Suprapubic skin (tissue), 4 donors: ENCODE measurements around the gene ZNF335. TPM values are rescaled to one million over a fixed set of nuclear protein-coding genes. Genes with fewer than 3 reads are reported as not detected.

ENCODE experiments used
- DNase-seq, 2 donors: peaks; one replicate each; pipeline ENCODE4 v3.0.0-alpha.2; 2019; ENCODE audit warnings: low spot score in 2 of 2
- H3K27ac ChIP-seq: fragments of 200-600 bp; sonication (generic); one replicate; pipeline ENCODE4 v1.5.1; 2019
- H3K27me3 ChIP-seq: fragments of 200-600 bp; sonication (generic); one replicate; pipeline ENCODE4 v1.5.1; 2019
- H3K36me3 ChIP-seq: fragments of 200-600 bp; sonication (generic); one replicate; pipeline ENCODE4 v1.5.1; 2019
- H3K4me1 ChIP-seq: fragments of 200-600 bp; sonication (generic); one replicate; pipeline ENCODE4 v1.5.1; 2019
- H3K4me3 ChIP-seq: fragments of 200-600 bp; sonication (generic); one replicate; pipeline ENCODE4 v1.5.1; 2019; ENCODE audit warnings: mild to moderate bottlenecking
- H3K9me3 ChIP-seq: fragments of 200-600 bp; sonication (generic); one replicate; pipeline ENCODE4 v1.5.1; 2019
- EP300 ChIP-seq: sonication (generic); formaldehyde crosslinking; IDR thresholded peaks from one replicate; pipeline ENCODE4 v1.6.1; 2017; ENCODE audit warnings: antibody characterized with exemption
- POLR2A ChIP-seq, 2 donors: fragments of 450-650 bp; IDR thresholded peaks; one replicate each; pipeline ENCODE4 v1.6.1; 2017; ENCODE audit warnings: antibody characterized with exemption in 2 of 2, mild to moderate bottlenecking in 2 of 2, moderate library complexity in 2 of 2
- POLR2AphosphoS5 ChIP-seq, 3 donors: sonication (generic); formaldehyde crosslinking; IDR thresholded peaks; one replicate each; pipeline ENCODE4 v1.6.1; 2017; ENCODE audit warnings: antibody characterized with exemption in 3 of 3
- WGBS: methylation state at CpG from one replicate; pipeline ENCODE4 v1.1.5; 2018; 5-methylcytosine and 5-hydroxymethylcytosine counted together
- total RNA-seq, 4 donors: library from RNA; depleted of rRNA; stranded (reverse); fragments of >200 nt; gene quantifications; one replicate each; pipeline ENCODE4 v1.1.0, GENCODE V29; 2016
- TF ChIP-seq, protein P1 (sequence below), 2 donors: fragments of 200-600 bp in 1 of 2; fragments of 450-650 bp in 1 of 2; sonication (generic) in 1 of 2; IDR thresholded peaks; one replicate each; pipeline ENCODE4 v1.5.1; 2016 to 2019; ENCODE audit warnings: antibody characterized with exemption in 2 of 2, mild to moderate bottlenecking in 1 of 2, moderate library complexity in 1 of 2

ZNF335 gene
- total RNA-seq, 4 donors from 2014 or later: 25.8 to 62.6 (median 35.1) TPM

- WGBS: 70% methylated on average over 4 of the region's 4 CpGs
- TF ChIP-seq, protein P1, sequence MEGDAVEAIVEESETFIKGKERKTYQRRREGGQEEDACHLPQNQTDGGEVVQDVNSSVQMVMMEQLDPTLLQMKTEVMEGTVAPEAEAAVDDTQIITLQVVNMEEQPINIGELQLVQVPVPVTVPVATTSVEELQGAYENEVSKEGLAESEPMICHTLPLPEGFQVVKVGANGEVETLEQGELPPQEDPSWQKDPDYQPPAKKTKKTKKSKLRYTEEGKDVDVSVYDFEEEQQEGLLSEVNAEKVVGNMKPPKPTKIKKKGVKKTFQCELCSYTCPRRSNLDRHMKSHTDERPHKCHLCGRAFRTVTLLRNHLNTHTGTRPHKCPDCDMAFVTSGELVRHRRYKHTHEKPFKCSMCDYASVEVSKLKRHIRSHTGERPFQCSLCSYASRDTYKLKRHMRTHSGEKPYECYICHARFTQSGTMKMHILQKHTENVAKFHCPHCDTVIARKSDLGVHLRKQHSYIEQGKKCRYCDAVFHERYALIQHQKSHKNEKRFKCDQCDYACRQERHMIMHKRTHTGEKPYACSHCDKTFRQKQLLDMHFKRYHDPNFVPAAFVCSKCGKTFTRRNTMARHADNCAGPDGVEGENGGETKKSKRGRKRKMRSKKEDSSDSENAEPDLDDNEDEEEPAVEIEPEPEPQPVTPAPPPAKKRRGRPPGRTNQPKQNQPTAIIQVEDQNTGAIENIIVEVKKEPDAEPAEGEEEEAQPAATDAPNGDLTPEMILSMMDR (IDR thresholded peaks at IDR 0.05): no peak
- TF ChIP-seq EP300 (no peak), POLR2A (IDR thresholded peaks at IDR 0.05) (no peak), POLR2AphosphoS5 (IDR thresholded peaks at IDR 0.05) (no peak)
- Histone ChIP-seq H3K27me3 (peaks cover 65% of the 10 kb centered on the region), H3K27ac (no peak overlapping the region), H3K9me3 (no peaks in the 10 kb centered on the region), H3K36me3 (no peaks in the 10 kb centered on the region), H3K4me1 (peaks cover 20% of the 10 kb centered on the region), H3K4me3 (no peak overlapping the region)
- no peak for DNase-seq
Measured at GRCh38 chr20:46017272-46017671, 45.3 kb upstream of the ZNF335 start.

DNA sequence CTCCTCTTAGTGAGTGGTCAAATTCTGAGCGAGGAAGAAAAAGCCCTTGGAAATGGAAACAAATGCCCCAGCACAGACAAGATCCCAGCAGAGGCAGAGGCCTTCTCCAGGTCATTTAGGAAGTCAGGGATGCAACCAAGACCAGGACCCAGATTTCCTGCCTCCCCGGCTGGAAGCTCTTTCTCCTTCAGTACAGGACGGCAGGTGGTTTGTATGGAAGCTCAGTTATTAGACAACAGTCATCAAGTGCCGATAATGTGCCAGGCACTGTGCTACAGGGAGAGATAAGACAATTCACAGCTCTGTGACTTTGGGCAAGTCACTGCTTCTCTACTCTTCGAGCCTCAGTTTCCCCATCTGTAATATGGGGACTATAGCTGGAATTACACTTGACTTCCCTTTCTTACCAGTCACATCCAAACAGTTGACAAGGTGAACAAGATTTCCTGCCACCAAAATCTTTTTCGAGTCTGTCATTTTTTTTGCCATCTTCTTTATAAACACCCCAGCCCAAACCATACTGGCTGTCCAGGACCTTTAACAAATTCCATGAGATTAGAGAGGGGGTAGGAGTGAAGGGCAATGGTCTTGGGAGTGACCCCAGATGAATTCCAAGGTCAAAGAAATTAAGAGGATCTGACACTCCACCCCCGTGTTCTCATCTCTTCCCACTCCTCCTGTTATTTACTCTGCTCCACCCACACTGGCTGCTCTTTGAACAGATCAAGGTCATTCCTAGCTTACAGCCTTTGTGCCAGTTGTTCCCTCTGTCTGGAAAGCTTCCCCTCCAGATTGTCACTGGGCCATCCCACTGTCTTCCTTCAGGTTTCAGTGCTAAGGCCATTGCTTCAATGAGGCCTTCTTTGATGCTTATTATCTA, 42.8 kb upstream of the ZNF335 start:
- Histone ChIP-seq H3K27me3 (peaks cover 66% of the 10 kb centered on the region), H3K36me3 (no peaks in the 10 kb centered on the region), H3K9me3 (no peaks in the 10 kb centered on the region), H3K4me3 (no peak overlapping the region), H3K27ac (no peak overlapping the region), H3K4me1 (peaks cover 18% of the 10 kb centered on the region)
- TF ChIP-seq EP300 (no peak), POLR2A (IDR thresholded peaks at IDR 0.05) (no peak), POLR2AphosphoS5 (IDR thresholded peaks at IDR 0.05) (no peak)
- TF ChIP-seq, protein P1 (IDR thresholded peaks at IDR 0.05): no peak
- 63% methylated on average over 7 of the region's 7 CpGs for WGBS
- no peak for DNase-seq

DNA sequence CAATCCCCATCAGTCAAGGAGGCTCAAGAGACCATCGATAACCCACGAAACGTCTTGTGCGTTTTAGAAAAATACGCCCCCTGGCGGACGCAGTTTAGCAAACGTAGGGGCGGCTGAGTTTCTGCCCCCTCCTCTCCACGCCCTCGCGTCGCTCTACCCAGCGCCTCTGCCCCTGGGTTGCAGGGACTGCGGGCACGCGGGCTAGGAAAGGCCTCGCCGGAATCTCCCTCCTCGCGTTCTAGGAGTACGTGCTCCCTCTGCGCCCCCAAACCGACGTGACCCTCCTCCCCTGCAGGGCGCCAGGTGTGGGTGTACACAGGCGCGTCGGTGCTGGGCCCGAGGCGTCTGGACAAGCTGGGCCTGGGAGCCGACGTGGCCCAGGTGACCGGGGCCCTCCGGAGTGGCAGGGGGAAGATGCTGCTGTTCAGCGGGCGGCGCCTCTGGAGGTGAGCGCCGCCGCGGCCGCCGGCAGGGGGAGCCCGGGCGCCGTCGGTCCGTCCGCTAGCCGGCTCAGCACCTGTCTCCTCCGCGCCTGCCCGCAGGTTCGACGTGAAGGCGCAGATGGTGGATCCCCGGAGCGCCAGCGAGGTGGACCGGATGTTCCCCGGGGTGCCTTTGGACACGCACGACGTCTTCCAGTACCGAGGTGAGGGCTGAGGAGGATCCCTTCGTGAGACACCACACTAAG, 42.0 kb upstream of the ZNF335 start:
- Histone ChIP-seq H3K36me3 (no peaks in the 10 kb centered on the region), H3K27me3 (peaks cover 74% of the 10 kb centered on the region), H3K4me3 (no peak overlapping the region), H3K4me1 (peaks cover 18% of the 10 kb centered on the region), H3K27ac (no peak overlapping the region), H3K9me3 (no peaks in the 10 kb centered on the region)
- TF ChIP-seq POLR2A (IDR thresholded peaks at IDR 0.05) (no peak), EP300 (no peak), POLR2AphosphoS5 (IDR thresholded peaks at IDR 0.05) (no peak)
- TF ChIP-seq, protein P1 (IDR thresholded peaks at IDR 0.05): peak; percentile 30 to 90
- 1% methylated on average over 32 of the region's 67 CpGs for WGBS
- DNase-seq: no peak

GRCh38 chr20:46013322-46013828, 41.4 kb upstream of the ZNF335 start:
- Histone ChIP-seq H3K27me3 (peaks cover 80% of the 10 kb centered on the region), H3K9me3 (no peaks in the 10 kb centered on the region), H3K4me3 (no peak overlapping the region), H3K36me3 (no peaks in the 10 kb centered on the region), H3K4me1 (peaks cover 18% of the 10 kb centered on the region), H3K27ac (no peak overlapping the region)
- no peak for DNase-seq
- 18% methylated on average over 22 of the region's 29 CpGs for WGBS
- no peak for TF ChIP-seq POLR2AphosphoS5 (IDR thresholded peaks at IDR 0.05)
- no peak for TF ChIP-seq POLR2A (IDR thresholded peaks at IDR 0.05)
- no peak for TF ChIP-seq EP300
- TF ChIP-seq, protein P1 (IDR thresholded peaks at IDR 0.05): no peak

- no peak for DNase-seq
- Histone ChIP-seq H3K27ac (no peak overlapping the region), H3K9me3 (no peaks in the 10 kb centered on the region), H3K4me3 (no peak overlapping the region), H3K4me1 (peaks cover 18% of the 10 kb centered on the region), H3K27me3 (peaks cover 82% of the 10 kb centered on the region), H3K36me3 (no peaks in the 10 kb centered on the region)
- TF ChIP-seq, protein P1 (IDR thresholded peaks at IDR 0.05): no peak
- TF ChIP-seq POLR2AphosphoS5 (IDR thresholded peaks at IDR 0.05): no peak
- 47% methylated on average over 8 of the region's 10 CpGs for WGBS
Measured at GRCh38 chr20:46012921-46013320, 40.9 kb upstream of the ZNF335 start.
